Activated CD4-positive, alpha-beta memory T cell treated with anti-CD3 and anti-CD28 coated beads for 36 hours (primary cell): Measurements from ENCODE around the gene PTTG1IP2. TPM values are rescaled to one million over a fixed set of nuclear protein-coding genes. Genes with fewer than 3 reads are reported as not detected.

Source experiments
- CTCF ChIA-PET: fragments of 350-600 bp; sonication (Branson Sonifier 250); formaldehyde crosslinking; loops from one replicate; lab custom pipeline; 2021; ENCODE audit warnings: antibody characterized with exemption, inconsistent platforms; lab: Charles Lee
- POLR2A ChIA-PET: fragments of 350-600 bp; sonication (Branson Sonifier 250); formaldehyde crosslinking; loops from one replicate; lab custom pipeline; 2021; ENCODE audit warnings: antibody characterized with exemption; lab: Charles Lee
- DNase-seq: peaks from one replicate; pipeline ENCODE4 v3.0.0-alpha.2; 2020
- H3K27ac Mint-ChIP-seq: one replicate; pipeline ENCODE4 v1.8.0; 2021; ENCODE audit warnings: mixed read lengths
- H3K27me3 Mint-ChIP-seq: one replicate; pipeline ENCODE4 v1.8.0; 2021; ENCODE audit warnings: mixed read lengths
- H3K36me3 Mint-ChIP-seq: one replicate; pipeline ENCODE4 v1.8.0; 2021; ENCODE audit warnings: mixed read lengths
- H3K4me1 Mint-ChIP-seq: one replicate; pipeline ENCODE4 v1.8.0; 2021; ENCODE audit warnings: low read depth, mixed read lengths
- H3K4me3 Mint-ChIP-seq: one replicate; pipeline ENCODE4 v1.8.0; 2021; ENCODE audit warnings: mild to moderate bottlenecking, mixed read lengths
- H3K9me3 Mint-ChIP-seq: one replicate; pipeline ENCODE4 v1.8.0; 2021; ENCODE audit warnings: mixed read lengths
- intact Hi-C: fragments of 100-400 bp; cut with micrococcal nuclease; formaldehyde crosslinking; loops from one replicate; pipeline ENCODE4 v1.15.1; 2023
- total RNA-seq, 2 experiments: library from RNA; stranded (reverse); gene quantifications; one replicate each; pipeline ENCODE4 v1.2.3, GENCODE V29; 2021

PTTG1IP2 gene
- total RNA-seq, 2 experiments from 2014 or later, result not detected

GRCh38 chr7:90530263-90530662, 60.8 kb downstream of the PTTG1IP2 start:
- DNase-seq, result no peak
- ChIA-PET CTCF (no interaction called here), POLR2A (no interaction called here)
- intact Hi-C loops, result no loop called here
- Mint-ChIP-seq H3K9me3 (no peaks in the 10 kb centered on the region), H3K36me3 (no peaks in the 10 kb centered on the region), H3K4me3 (no peak overlapping the region), H3K27me3 (peaks cover 3% of the 10 kb centered on the region), H3K4me1 (no peaks in the 10 kb centered on the region), H3K27ac (no peak overlapping the region)

- CTCF ChIA-PET, result no interaction called here
- Mint-ChIP-seq H3K27ac (no peak overlapping the region), H3K36me3 (no peaks in the 10 kb centered on the region), H3K4me3 (no peak overlapping the region), H3K9me3 (no peaks in the 10 kb centered on the region), H3K4me1 (no peaks in the 10 kb centered on the region), H3K27me3 (peaks cover 3% of the 10 kb centered on the region)
- POLR2A ChIA-PET, result no interaction called here
- no peak for DNase-seq
- intact Hi-C loops, result no loop called here
Observed at GRCh38 chr7:90532231-90532929, 62.9 kb downstream of the PTTG1IP2 start.

GRCh38 chr7:90536449-90536848, 67.0 kb downstream of the PTTG1IP2 start:
- ChIA-PET CTCF (no interaction called here), POLR2A (no interaction called here)
- peaks cover 6% of the 10 kb centered on the region for H3K27me3 Mint-ChIP-seq
- no peaks in the 10 kb centered on the region for H3K9me3 Mint-ChIP-seq
- H3K27ac Mint-ChIP-seq, result no peak overlapping the region
- no peaks in the 10 kb centered on the region for H3K36me3 Mint-ChIP-seq
- intact Hi-C loops, result no loop called here
- DNase-seq, result no peak
- H3K4me1 Mint-ChIP-seq, result no peaks in the 10 kb centered on the region
- no peak overlapping the region for H3K4me3 Mint-ChIP-seq

GRCh38 chr7:90538405-90538804, 69.0 kb downstream of the PTTG1IP2 start:
- Mint-ChIP-seq H3K27me3 (peaks cover 5% of the 10 kb centered on the region), H3K36me3 (no peaks in the 10 kb centered on the region), H3K4me1 (no peaks in the 10 kb centered on the region), H3K4me3 (no peak overlapping the region), H3K9me3 (no peaks in the 10 kb centered on the region), H3K27ac (no peak overlapping the region)
- ChIA-PET CTCF (no interaction called here), POLR2A (no interaction called here)
- DNase-seq, result no peak
- intact Hi-C loops, result no loop called here

- DNase-seq, result no peak
- intact Hi-C loops, result no loop called here
- no peak overlapping the region for H3K4me3 Mint-ChIP-seq
- no peak overlapping the region for H3K27ac Mint-ChIP-seq
- ChIA-PET POLR2A (no interaction called here), CTCF (no interaction called here)
- H3K36me3 Mint-ChIP-seq, result no peaks in the 10 kb centered on the region
- H3K27me3 Mint-ChIP-seq, result peaks cover 3% of the 10 kb centered on the region
- no peaks in the 10 kb centered on the region for H3K9me3 Mint-ChIP-seq
- no peaks in the 10 kb centered on the region for H3K4me1 Mint-ChIP-seq
Observed at GRCh38 chr7:90540406-90540805, 71.0 kb downstream of the PTTG1IP2 start.

GRCh38 chr7:90551036-90551435, 81.6 kb downstream of the PTTG1IP2 start:
- intact Hi-C loops, result no loop called here
- Mint-ChIP-seq H3K4me1 (no peaks in the 10 kb centered on the region), H3K4me3 (no peak overlapping the region), H3K9me3 (no peaks in the 10 kb centered on the region), H3K27me3 (peaks cover 6% of the 10 kb centered on the region), H3K36me3 (no peaks in the 10 kb centered on the region), H3K27ac (no peak overlapping the region)
- DNase-seq, result no peak
- POLR2A ChIA-PET, result no interaction called here
- CTCF ChIA-PET, result no interaction called here

- Mint-ChIP-seq H3K27me3 (peaks cover 6% of the 10 kb centered on the region), H3K4me3 (no peak overlapping the region), H3K4me1 (no peaks in the 10 kb centered on the region), H3K27ac (no peak overlapping the region), H3K36me3 (no peaks in the 10 kb centered on the region), H3K9me3 (no peaks in the 10 kb centered on the region)
- ChIA-PET CTCF (no interaction called here), POLR2A (no interaction called here)
- intact Hi-C loops, result no loop called here
- DNase-seq, result no peak
Observed at GRCh38 chr7:90552521-90552920, 83.1 kb downstream of the PTTG1IP2 start.

- intact Hi-C loops, result no loop called here
- Mint-ChIP-seq H3K27me3 (peaks cover 2% of the 10 kb centered on the region), H3K27ac (no peak overlapping the region), H3K36me3 (no peaks in the 10 kb centered on the region), H3K9me3 (no peaks in the 10 kb centered on the region), H3K4me3 (no peak overlapping the region), H3K4me1 (no peaks in the 10 kb centered on the region)
- ChIA-PET CTCF (no interaction called here), POLR2A (no interaction called here)
- no peak for DNase-seq
Observed at GRCh38 chr7:90560730-90561129, 91.3 kb downstream of the PTTG1IP2 start.

Other genes starting within 250 kb of the PTTG1IP2 start
- gene CFAP69, start 224.5 kb upstream of the PTTG1IP2 start, total RNA-seq, result under 1 TPM in 1 of 2 experiments, not detected in 1; 0.48 TPM
- not detected for gene FAM237B, start 148.3 kb upstream of the PTTG1IP2 start, total RNA-seq
- 10 to 100 TPM; 32.9 to 33.2 TPM for gene GTPBP10, start 122.9 kb upstream of the PTTG1IP2 start, total RNA-seq
- gene CLDN12, start 66.2 kb upstream of the PTTG1IP2 start, total RNA-seq, result 1 to 10 TPM; 6.9 to 8.3 TPM
- not detected for gene CDK14, start 126.7 kb downstream of the PTTG1IP2 start, total RNA-seq